NCI-H526 (cell line): ENCODE data around the gene CD7.

Experiments
- DNase-seq, 2 experiments: peaks; one replicate each; lab custom pipeline; 2025; lab: John Stamatoyannopoulos, UW

Gene CD7

GRCh38 chr17:82278786-82279391 lies 38.5 kb downstream of the CD7 start:
- no peak for DNase-seq

- no peak for DNase-seq
These were observed 39.1 kb downstream of the CD7 start for GRCh38 chr17:82278308-82278707.

GRCh38 chr17:82277851-82278250 lies 39.6 kb downstream of the CD7 start:
- no peak for DNase-seq

GRCh38 chr17:82276938-82277337 lies 40.5 kb downstream of the CD7 start:
- no peak for DNase-seq

- DNase-seq: no peak
These were observed 42.1 kb downstream of the CD7 start for GRCh38 chr17:82275326-82275725.

GRCh38 chr17:82274134-82275020 lies 43.0 kb downstream of the CD7 start:
- no peak for DNase-seq

GRCh38 chr17:82273327-82274133 lies 43.9 kb downstream of the CD7 start, which contains the start of gene CSNK1D:
Gene CSNK1D (minus strand): TSS chr17:82273700. CDS start chr17:82273381, 319 bp downstream.
- DNase-seq: peak; percentile 46 to 94

- DNase-seq: peak in 1 of 2 experiments; percentile 62
These were observed 44.7 kb downstream of the CD7 start for GRCh38 chr17:82272495-82273326.

GRCh38 chr17:82271401-82271800 lies 46.0 kb downstream of the CD7 start:
- no peak for DNase-seq

GRCh38 chr17:82270651-82271050 lies 46.8 kb downstream of the CD7 start:
- DNase-seq: no peak

GRCh38 chr17:82269882-82270500 lies 47.4 kb downstream of the CD7 start:
- no peak for DNase-seq

GRCh38 chr17:82269138-82269881 lies 48.1 kb downstream of the CD7 start:
- DNase-seq: no peak

- DNase-seq: no peak
These were observed 49.6 kb downstream of the CD7 start for GRCh38 chr17:82267575-82268379.

GRCh38 chr17:82266142-82266541 lies 51.3 kb downstream of the CD7 start:
- DNase-seq: no peak
